ENCODE measurements around the gene AKAP6.

AKAP6 gene

GRCh38 chr14:32472512-32473463 lies 143.7 kb downstream of the AKAP6 start:
- Histone ChIP-seq H3K79me2 (no peaks in the 10 kb centered on the region), H3K9me3 (ENCODE audit: control insufficient read depth, low read length) (no peaks in the 10 kb centered on the region), H3K9ac (no peak overlapping the region), H3K36me3 (ENCODE audit: control insufficient read depth, insufficient read depth, low read length) (no peaks in the 10 kb centered on the region), H3K4me1 (peaks cover 15% of the 10 kb centered on the region), H3K27me3 (ENCODE audit: control insufficient read depth, insufficient read depth, low read length) (no peaks in the 10 kb centered on the region), H3K27ac (peak overlapping the region; percentile 2), H3K4me3 (ENCODE audit: low read depth, low read length) (no peak overlapping the region), H3K4me2 (ENCODE audit: low read length) (no peak overlapping the region), H2AFZ (no peak overlapping the region)
- TF ChIP-seq, protein P1, sequence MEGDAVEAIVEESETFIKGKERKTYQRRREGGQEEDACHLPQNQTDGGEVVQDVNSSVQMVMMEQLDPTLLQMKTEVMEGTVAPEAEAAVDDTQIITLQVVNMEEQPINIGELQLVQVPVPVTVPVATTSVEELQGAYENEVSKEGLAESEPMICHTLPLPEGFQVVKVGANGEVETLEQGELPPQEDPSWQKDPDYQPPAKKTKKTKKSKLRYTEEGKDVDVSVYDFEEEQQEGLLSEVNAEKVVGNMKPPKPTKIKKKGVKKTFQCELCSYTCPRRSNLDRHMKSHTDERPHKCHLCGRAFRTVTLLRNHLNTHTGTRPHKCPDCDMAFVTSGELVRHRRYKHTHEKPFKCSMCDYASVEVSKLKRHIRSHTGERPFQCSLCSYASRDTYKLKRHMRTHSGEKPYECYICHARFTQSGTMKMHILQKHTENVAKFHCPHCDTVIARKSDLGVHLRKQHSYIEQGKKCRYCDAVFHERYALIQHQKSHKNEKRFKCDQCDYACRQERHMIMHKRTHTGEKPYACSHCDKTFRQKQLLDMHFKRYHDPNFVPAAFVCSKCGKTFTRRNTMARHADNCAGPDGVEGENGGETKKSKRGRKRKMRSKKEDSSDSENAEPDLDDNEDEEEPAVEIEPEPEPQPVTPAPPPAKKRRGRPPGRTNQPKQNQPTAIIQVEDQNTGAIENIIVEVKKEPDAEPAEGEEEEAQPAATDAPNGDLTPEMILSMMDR (IDR thresholded peaks at IDR 0.05), result no peak

DNA sequence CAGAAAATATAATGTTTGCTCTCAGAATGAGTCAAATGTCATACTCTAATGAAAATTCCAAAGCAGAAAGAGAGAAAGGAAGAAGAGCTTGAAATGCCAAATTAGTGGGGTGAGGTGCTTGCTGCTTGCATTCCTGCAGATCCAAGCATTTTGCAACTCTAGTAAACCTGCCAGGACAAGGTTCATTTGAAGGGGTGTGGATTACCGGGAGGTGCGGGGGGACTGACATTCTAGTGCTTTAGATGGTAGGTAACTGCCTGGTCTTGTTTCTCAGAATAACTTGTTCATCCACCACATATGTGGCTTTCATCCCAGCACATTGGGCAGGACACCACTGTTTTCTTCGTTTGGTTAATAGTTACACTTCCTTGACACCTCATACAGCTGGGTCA lies 144.4 kb downstream of the AKAP6 start:
- Histone ChIP-seq H3K4me2 (ENCODE audit: low read length) (no peak overlapping the region), H3K9ac (no peak overlapping the region), H2AFZ (no peak overlapping the region), H3K4me1 (peaks cover 19% of the 10 kb centered on the region), H3K79me2 (no peaks in the 10 kb centered on the region), H3K9me3 (ENCODE audit: control insufficient read depth, low read length) (no peaks in the 10 kb centered on the region), H3K36me3 (ENCODE audit: control insufficient read depth, insufficient read depth, low read length) (no peaks in the 10 kb centered on the region), H3K4me3 (ENCODE audit: low read depth, low read length) (no peak overlapping the region), H3K27me3 (ENCODE audit: control insufficient read depth, insufficient read depth, low read length) (no peaks in the 10 kb centered on the region), H3K27ac (peak overlapping the region; percentile 2)
- TF ChIP-seq, protein P1 (IDR thresholded peaks at IDR 0.05), result no peak

DNA sequence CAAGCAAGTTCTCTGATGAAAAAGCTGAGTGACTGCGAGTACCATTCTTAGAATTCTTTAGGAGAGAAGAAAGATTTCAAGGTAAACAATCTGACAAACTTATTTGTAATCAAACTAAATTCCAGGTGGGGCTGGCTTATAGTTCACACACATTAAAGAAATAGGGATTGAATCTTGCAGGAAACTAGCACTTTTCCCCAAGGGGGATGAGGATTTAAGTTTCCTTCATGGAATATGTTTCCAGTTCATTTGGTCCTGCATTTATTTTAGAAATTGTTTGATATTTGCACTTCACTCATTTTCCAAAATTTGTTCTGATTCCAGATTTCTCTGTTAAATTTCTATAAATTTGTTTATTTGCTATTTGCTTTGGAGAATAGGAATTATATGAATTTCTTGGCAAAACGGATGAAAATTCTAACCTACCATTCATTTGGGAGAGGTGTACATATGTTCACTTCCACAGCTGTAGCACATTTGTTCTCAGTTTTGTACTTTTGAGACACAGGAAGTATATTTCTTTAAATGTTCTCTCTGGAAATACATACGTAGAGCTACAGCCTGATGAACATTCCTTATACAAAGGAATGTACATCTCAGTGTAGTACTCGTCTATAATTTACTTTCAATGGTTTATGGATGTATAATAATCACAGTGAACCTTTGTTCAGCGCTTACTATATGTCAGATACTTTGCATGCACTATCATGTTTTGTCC lies 145.5 kb downstream of the AKAP6 start:
- no peak overlapping the region for H3K27ac ChIP-seq
- no peaks in the 10 kb centered on the region for H3K79me2 ChIP-seq
- no peaks in the 10 kb centered on the region for H3K27me3 ChIP-seq (ENCODE audit: control insufficient read depth, insufficient read depth, low read length)
- no peak overlapping the region for H2AFZ ChIP-seq
- no peak overlapping the region for H3K4me3 ChIP-seq (ENCODE audit: low read depth, low read length)
- H3K4me2 ChIP-seq (ENCODE audit: low read length), result no peak overlapping the region
- peaks cover 19% of the 10 kb centered on the region for H3K4me1 ChIP-seq
- TF ChIP-seq, protein P1 (IDR thresholded peaks at IDR 0.05), result no peak
- H3K9ac ChIP-seq, result no peak overlapping the region
- H3K9me3 ChIP-seq (ENCODE audit: control insufficient read depth, low read length), result no peaks in the 10 kb centered on the region
- no peaks in the 10 kb centered on the region for H3K36me3 ChIP-seq (ENCODE audit: control insufficient read depth, insufficient read depth, low read length)

DNA sequence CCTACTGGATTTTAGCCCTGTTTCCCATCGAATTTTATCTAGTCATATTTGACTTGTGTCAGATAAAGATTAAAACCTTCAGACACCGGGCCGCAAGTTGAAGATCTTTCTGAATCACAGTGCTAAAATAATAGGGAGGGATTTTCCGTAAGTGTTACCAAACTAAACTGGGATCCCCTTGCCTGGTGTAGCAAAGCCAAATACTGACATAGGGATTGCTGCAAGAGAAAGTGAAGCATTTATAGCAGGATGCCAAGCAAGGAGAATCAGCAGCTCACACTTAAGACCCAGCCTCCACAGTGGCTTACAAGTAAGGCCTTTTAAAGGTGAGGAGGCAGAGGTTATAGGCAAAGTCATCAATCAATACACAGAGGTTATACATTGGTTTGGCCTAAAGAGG lies 147.4 kb downstream of the AKAP6 start:
- TF ChIP-seq, protein P1 (IDR thresholded peaks at IDR 0.05), result no peak
- Histone ChIP-seq H3K36me3 (ENCODE audit: control insufficient read depth, insufficient read depth, low read length) (no peaks in the 10 kb centered on the region), H3K4me2 (ENCODE audit: low read length) (no peak overlapping the region), H3K79me2 (no peaks in the 10 kb centered on the region), H3K9ac (no peak overlapping the region), H2AFZ (no peak overlapping the region), H3K9me3 (ENCODE audit: control insufficient read depth, low read length) (no peaks in the 10 kb centered on the region), H3K27me3 (ENCODE audit: control insufficient read depth, insufficient read depth, low read length) (no peaks in the 10 kb centered on the region), H3K4me1 (peaks cover 18% of the 10 kb centered on the region), H3K27ac (no peak overlapping the region), H3K4me3 (ENCODE audit: low read depth, low read length) (no peak overlapping the region)

Measured in parathyroid adenoma (tissue), 2 donors.